ENCODE data around the gene STARD9.
"Not testable (repeated sequence)": the region's sequence is repeated elsewhere in the genome, so short reads cannot be mapped to it uniquely, and the experiment has no call there.

Gene STARD9

GRCh38 chr15:42732095-42732827, 156.9 kb downstream of the STARD9 start:
- no peak for DNase-seq

- no peak for DNase-seq
Observed at GRCh38 chr15:42733027-42733426, 157.6 kb downstream of the STARD9 start.

- no peak for DNase-seq
Observed at GRCh38 chr15:42734076-42734672, 158.8 kb downstream of the STARD9 start.

- DNase-seq = no peak
Observed at GRCh38 chr15:42735382-42736165, 160.2 kb downstream of the STARD9 start.

- DNase-seq = peak; percentile 16 to 19
Observed at GRCh38 chr15:42736178-42736792, 160.9 kb downstream of the STARD9 start.

GRCh38 chr15:42736793-42737528, 161.6 kb downstream of the STARD9 start, which contains the start of gene CDAN1:
TSS of gene CDAN1 (minus strand) at chr15:42737128. CDS start at chr15:42737102, 26 bp downstream.
- peak; percentile 94 to 95 for DNase-seq

- no peak for DNase-seq
Observed at GRCh38 chr15:42737529-42738328, 162.3 kb downstream of the STARD9 start.

DNA sequence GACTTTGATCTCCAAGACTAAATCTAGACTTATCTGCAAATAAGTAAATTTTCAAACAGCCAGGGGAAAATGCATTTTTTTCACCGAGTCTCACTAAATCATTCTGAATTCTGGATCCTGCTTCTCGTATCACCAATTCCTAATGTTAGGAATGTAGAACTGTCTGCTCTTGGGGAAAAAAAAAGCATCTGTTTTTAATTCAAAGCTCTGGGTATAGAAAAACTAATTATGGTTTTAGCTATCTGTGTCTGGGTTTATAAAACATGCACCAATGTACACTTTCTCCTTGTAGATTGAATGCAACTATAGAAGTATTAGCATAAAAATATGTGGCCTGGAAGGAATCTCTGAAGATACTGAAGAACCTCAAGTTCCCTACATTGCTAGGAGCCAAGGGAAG, 166.3 kb downstream of the STARD9 start:
- DNase-seq = no peak

DNA sequence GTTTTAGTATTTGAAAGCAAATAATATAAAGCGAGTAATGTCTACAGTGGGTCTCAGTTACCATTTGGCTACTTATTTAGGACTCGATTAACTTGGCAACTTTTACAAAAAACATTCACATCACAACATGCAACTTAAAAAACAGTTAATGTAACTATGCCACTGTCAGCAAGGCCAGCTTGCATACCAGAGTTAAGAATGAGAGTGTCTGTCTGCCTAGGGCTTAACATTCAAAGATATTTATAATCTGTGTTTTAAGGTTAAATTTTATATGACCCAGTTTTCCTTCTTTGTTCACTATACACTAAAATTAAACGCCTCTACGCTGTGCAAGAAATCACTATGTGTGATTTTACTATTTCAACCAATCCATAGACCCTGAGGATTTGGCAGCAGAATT, 166.7 kb downstream of the STARD9 start:
- no peak for DNase-seq

DNA sequence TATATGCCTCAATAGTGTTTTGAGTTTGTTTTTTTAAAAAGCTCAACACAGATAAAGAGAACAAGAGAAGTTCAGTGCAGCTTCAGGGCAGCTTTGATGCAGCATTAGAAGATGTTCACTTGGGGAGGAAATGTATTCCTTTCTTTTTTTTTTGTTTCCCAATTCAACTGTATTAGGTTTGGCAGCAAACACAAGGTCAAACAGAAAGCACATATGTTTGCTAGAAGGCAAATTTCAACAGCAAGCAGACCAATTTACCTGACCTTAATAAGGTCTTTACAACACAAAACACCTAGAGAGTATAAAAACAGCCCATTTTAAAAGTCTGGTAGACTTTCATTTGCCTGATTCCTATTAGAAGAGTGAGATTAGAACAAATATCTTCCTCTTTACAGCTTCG, 168.8 kb downstream of the STARD9 start:
- DNase-seq = no peak

- DNase-seq = no peak
Observed at GRCh38 chr15:42749266-42749665, 173.9 kb downstream of the STARD9 start.

- no peak for DNase-seq
Observed at GRCh38 chr15:42750306-42750705, 174.9 kb downstream of the STARD9 start.

- DNase-seq = no peak
Observed at GRCh38 chr15:42759093-42759492, 183.7 kb downstream of the STARD9 start.

DNA sequence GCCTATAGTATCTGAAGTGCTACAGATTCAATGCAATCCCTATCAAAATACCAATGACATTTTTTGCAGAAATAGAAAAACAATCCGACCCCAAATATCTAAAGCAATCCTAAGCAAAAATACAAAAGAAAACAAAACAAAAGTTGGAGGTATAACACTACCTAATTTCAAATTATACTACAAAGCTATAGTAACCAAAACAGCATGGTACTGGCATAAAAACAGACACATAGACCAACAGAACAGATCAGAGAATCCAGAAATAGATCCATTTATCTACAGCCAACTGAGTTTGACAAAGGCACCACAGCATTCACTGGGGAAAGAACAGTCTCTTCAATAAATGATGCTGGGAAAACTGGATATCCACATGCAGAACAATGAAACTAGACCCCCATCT, 185.4 kb downstream of the STARD9 start:
- DNase-seq = no peak

DNA sequence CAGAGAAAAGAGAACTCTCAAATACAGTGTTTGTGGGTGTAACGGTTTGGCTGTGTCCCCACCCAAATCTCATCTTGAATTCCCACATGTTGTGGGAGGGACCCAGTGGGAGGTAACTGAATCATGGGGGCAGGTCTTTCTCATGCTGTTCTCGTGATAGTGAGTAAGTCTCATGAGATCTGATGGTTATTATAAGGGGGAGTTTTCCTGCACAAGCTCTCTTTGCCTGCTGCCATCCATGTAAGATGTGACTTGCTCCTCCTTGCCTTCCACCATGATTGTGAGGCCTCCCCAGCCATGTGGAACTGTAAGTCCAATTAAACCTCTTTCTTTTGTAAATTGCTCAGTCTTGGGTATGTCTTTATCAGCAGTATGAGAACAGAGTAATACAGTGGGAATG, 186.4 kb downstream of the STARD9 start:
- not testable (repeated sequence) for DNase-seq

- not testable (repeated sequence) for DNase-seq
Observed at GRCh38 chr15:42764154-42764731, 188.8 kb downstream of the STARD9 start.

GRCh38 chr15:42766109-42766508, 190.7 kb downstream of the STARD9 start:
- DNase-seq = not testable (repeated sequence)

Data from activated CD4-positive, alpha-beta T cell treated with anti-CD3 and anti-CD28 coated beads, Interleukin-2, amount 50 U/mL, for 48 hours (primary cell).